ENCODE data around the gene PRRT4.

DNA sequence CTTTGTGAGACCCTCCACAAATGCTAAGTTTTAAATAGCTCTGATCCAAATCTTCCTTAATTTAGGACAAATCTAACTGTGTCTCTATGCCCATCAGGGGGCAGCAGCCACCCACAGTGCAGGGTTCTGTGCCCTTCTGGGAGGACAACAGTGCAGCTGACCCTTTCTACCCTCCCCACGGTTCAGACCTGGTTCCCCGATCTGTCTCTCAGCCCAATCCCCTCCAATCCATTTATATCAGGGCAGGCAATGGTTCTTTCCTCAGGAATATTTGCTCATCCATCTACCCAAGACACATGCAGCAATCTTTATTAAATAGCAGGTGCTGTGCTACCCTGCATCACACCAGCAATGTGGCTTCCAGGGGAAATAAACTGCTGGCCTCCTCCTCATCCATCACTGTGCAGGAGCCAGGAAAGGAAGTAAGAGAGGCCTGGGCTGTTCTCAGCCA, 13.8 kb downstream of the PRRT4 start:
- TF ChIP-seq CTCF (IDR thresholded peaks at IDR 0.05) = peak in 3 of 4 experiments; percentile 47 to 76 (median 58)
- TF ChIP-seq POLR2AphosphoS5 (IDR thresholded peaks at IDR 0.05) = no peak
- TF ChIP-seq POLR2A (IDR thresholded peaks at IDR 0.05) = no peak

All from gastroesophageal sphincter (tissue), 3 donors.